GM18498 (cell line): ENCODE data around the gene RBM19.
"Not testable (repeated sequence)": the region's sequence is repeated elsewhere in the genome, so short reads cannot be mapped to it uniquely, and the experiment has no call there.

ENCODE experiments used
- ATAC-seq: cut with Tn5 transposase; IDR thresholded peaks from one replicate; pipeline ENCODE4 v1.9.1; 2021; ENCODE audit warnings: mild to moderate bottlenecking, moderate library complexity; ENCODE audit not compliant: unreplicated experiment

The RBM19 gene

GRCh38 chr12:113965951-113966797 lies at the start of gene RBM19:
Gene RBM19, minus strand, starts transcription at chr12:113966325. Its CDS starts 98 bp downstream, at chr12:113966227.
- ATAC-seq: peak; percentile 98

- no peak for ATAC-seq
Observed at GRCh38 chr12:114015851-114016250, 49.7 kb upstream of the RBM19 start.

GRCh38 chr12:114013575-114014345 lies 47.6 kb upstream of the RBM19 start:
- no peak for ATAC-seq

GRCh38 chr12:114012744-114013431 lies 46.8 kb upstream of the RBM19 start:
- no peak for ATAC-seq

GRCh38 chr12:114011711-114012110 lies 45.6 kb upstream of the RBM19 start:
- ATAC-seq: no peak

- ATAC-seq: no peak
Observed at GRCh38 chr12:114006482-114007425, 40.6 kb upstream of the RBM19 start.

- no peak for ATAC-seq
Observed at GRCh38 chr12:114004402-114004801, 38.3 kb upstream of the RBM19 start.

- ATAC-seq: no peak
Observed at GRCh38 chr12:114003286-114003685, 37.2 kb upstream of the RBM19 start.

GRCh38 chr12:114001511-114002340 lies 35.6 kb upstream of the RBM19 start:
- no peak for ATAC-seq

GRCh38 chr12:114000861-114001260 lies 34.7 kb upstream of the RBM19 start:
- ATAC-seq: no peak

GRCh38 chr12:114000261-114000660 lies 34.1 kb upstream of the RBM19 start:
- not testable (repeated sequence) for ATAC-seq

- peak; percentile 69 for ATAC-seq
Observed at GRCh38 chr12:113997365-113997764, 31.2 kb upstream of the RBM19 start.

- ATAC-seq: no peak
Observed at GRCh38 chr12:113996026-113996425, 29.9 kb upstream of the RBM19 start.

- no peak for ATAC-seq
Observed at GRCh38 chr12:113994051-113994450, 27.9 kb upstream of the RBM19 start.

GRCh38 chr12:113992751-113993150 lies 26.6 kb upstream of the RBM19 start:
- ATAC-seq: not testable (repeated sequence)

GRCh38 chr12:113991224-113992044 lies 25.3 kb upstream of the RBM19 start:
- no peak for ATAC-seq

GRCh38 chr12:113990250-113991223 lies 24.4 kb upstream of the RBM19 start:
- no peak for ATAC-seq
